HCT116 (cell line): ENCODE results near the gene CSNK2A2.

Experiments used
- CEBPB ChIP-seq: IDR thresholded peaks from 2 replicates; pipeline ENCODE4 v1.6.1; 2012; ENCODE audit warnings: low read depth
- EZH2phosphoT487 ChIP-seq: fragments of 200-600 bp; IDR thresholded peaks from 2 replicates; pipeline ENCODE4 v1.6.1; 2018; ENCODE audit warnings: antibody characterized with exemption, borderline replicate concordance
- POLR2A ChIP-seq: IDR thresholded peaks from 2 replicates; pipeline ENCODE4 v1.7.0; 2011; ENCODE audit warnings: borderline replicate concordance; ENCODE audit not compliant: insufficient read depth, insufficient read length; ENCODE audit errors: extremely low read depth
- SP1 ChIP-seq: IDR thresholded peaks from 2 replicates; pipeline ENCODE4 v1.6.1; 2012; ENCODE audit warnings: low read depth
- ZNF274 ChIP-seq: fragments of 200-500 bp; sonication (Bioruptor generic); IDR thresholded peaks from 2 replicates; pipeline ENCODE4 v1.6.1; 2014; ENCODE audit warnings: mild to moderate bottlenecking, low read depth, low read length, inconsistent platforms
- TF ChIP-seq, protein P1 (sequence below): IDR thresholded peaks from 2 replicates; pipeline ENCODE4 v1.6.1; 2012
- TF ChIP-seq, protein P2 (sequence below), 3 experiments: fragments of 200-600 bp in 1 of 3; sonication (generic) in 1 of 3; IDR thresholded peaks in 2 of 3; conservative IDR thresholded peaks in 1 of 3; 2 replicates each; pipeline ENCODE4 v1.5.1; 2012 to 2017; ENCODE audit warnings: low read depth in 2 of 3, low read length in 2 of 3, antibody characterized with exemption in 1 of 3, borderline replicate concordance in 1 of 3, control low read depth in 1 of 3, mild to moderate bottlenecking in 1 of 3, mixed read lengths in 1 of 3, mixed run types in 1 of 3, moderate library complexity in 1 of 3; ENCODE audit not compliant: insufficient read depth in 1 of 3
- TF ChIP-seq, protein P3 (sequence below): IDR thresholded peaks from 2 replicates; pipeline ENCODE4 v1.6.1; 2012; ENCODE audit warnings: low read depth

DNA sequence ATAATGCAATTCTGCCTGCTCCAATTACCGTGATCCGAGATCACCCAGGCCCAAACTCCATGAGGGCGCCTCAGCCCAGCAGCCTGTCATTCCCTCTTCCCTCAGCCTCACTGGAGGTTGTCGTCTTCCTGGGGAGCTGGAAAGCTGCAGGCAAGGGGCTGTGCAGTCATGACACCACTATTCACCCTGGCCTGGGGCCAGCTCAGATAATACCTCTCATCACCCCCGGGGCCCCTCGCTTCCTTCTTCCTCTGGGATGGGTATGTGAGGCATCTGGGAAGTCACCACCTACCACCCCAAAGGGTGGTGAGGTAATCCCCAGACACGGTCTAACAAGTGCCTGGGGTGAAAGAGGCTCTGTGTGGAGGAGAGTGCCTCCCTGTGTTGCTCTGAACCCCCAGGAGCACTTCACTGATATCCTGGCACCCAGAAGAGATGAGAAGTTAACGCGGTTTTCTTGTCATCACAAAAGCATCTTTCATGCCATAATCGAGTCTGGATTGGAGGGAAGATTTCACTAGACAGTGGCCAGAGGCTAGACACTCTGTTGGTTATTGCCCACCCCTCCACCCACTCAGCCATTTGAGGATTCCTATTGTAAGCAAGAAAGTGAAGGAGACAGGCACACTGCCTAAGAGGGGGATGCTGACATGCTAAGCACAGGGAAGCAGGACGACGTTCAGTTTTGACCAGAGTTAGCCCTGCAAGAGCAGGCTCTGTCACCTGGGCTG is 87.2 kb downstream of the CSNK2A2 start:
- TF ChIP-seq POLR2A (no peak), ZNF274 (no peak), EZH2phosphoT487 (no peak), SP1 (no peak), CEBPB (no peak)
- TF ChIP-seq, protein P1, sequence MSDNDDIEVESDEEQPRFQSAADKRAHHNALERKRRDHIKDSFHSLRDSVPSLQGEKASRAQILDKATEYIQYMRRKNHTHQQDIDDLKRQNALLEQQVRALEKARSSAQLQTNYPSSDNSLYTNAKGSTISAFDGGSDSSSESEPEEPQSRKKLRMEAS: no peak
- TF ChIP-seq, protein P2, sequence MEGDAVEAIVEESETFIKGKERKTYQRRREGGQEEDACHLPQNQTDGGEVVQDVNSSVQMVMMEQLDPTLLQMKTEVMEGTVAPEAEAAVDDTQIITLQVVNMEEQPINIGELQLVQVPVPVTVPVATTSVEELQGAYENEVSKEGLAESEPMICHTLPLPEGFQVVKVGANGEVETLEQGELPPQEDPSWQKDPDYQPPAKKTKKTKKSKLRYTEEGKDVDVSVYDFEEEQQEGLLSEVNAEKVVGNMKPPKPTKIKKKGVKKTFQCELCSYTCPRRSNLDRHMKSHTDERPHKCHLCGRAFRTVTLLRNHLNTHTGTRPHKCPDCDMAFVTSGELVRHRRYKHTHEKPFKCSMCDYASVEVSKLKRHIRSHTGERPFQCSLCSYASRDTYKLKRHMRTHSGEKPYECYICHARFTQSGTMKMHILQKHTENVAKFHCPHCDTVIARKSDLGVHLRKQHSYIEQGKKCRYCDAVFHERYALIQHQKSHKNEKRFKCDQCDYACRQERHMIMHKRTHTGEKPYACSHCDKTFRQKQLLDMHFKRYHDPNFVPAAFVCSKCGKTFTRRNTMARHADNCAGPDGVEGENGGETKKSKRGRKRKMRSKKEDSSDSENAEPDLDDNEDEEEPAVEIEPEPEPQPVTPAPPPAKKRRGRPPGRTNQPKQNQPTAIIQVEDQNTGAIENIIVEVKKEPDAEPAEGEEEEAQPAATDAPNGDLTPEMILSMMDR (IDR thresholded peaks at IDR 0.05 in 2 of 3, conservative IDR thresholded peaks at IDR 0.05 in 1 of 3; ENCODE audit: borderline replicate concordance in 1 of 3, insufficient read depth in 1 of 3, low read depth in 2 of 3, low read length in 2 of 3): no peak
- TF ChIP-seq, protein P3, sequence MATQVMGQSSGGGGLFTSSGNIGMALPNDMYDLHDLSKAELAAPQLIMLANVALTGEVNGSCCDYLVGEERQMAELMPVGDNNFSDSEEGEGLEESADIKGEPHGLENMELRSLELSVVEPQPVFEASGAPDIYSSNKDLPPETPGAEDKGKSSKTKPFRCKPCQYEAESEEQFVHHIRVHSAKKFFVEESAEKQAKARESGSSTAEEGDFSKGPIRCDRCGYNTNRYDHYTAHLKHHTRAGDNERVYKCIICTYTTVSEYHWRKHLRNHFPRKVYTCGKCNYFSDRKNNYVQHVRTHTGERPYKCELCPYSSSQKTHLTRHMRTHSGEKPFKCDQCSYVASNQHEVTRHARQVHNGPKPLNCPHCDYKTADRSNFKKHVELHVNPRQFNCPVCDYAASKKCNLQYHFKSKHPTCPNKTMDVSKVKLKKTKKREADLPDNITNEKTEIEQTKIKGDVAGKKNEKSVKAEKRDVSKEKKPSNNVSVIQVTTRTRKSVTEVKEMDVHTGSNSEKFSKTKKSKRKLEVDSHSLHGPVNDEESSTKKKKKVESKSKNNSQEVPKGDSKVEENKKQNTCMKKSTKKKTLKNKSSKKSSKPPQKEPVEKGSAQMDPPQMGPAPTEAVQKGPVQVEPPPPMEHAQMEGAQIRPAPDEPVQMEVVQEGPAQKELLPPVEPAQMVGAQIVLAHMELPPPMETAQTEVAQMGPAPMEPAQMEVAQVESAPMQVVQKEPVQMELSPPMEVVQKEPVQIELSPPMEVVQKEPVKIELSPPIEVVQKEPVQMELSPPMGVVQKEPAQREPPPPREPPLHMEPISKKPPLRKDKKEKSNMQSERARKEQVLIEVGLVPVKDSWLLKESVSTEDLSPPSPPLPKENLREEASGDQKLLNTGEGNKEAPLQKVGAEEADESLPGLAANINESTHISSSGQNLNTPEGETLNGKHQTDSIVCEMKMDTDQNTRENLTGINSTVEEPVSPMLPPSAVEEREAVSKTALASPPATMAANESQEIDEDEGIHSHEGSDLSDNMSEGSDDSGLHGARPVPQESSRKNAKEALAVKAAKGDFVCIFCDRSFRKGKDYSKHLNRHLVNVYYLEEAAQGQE: no peak
